Measurements from ENCODE around the gene SERPINB7.

Gene SERPINB7

DNA sequence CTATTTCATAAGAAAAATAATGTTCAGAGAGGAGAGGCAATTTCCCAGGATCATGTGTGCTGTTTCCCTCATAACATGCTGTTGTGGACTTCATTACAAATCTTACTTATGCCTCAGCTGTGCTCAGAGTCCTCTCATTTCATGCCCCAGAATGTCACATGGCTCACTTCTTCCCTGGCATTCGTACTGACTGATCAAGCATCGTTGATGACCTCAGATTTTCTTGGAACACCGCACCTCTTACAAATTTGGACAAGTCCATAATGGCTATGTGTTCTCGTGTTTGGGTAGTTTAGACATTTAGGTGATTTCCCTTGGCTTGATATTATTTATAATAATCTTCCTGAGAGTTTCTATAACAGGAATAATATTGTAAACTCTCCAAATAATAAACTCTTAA, 32.9 kb downstream of the SERPINB7 start:
- TF ChIP-seq, protein P1, sequence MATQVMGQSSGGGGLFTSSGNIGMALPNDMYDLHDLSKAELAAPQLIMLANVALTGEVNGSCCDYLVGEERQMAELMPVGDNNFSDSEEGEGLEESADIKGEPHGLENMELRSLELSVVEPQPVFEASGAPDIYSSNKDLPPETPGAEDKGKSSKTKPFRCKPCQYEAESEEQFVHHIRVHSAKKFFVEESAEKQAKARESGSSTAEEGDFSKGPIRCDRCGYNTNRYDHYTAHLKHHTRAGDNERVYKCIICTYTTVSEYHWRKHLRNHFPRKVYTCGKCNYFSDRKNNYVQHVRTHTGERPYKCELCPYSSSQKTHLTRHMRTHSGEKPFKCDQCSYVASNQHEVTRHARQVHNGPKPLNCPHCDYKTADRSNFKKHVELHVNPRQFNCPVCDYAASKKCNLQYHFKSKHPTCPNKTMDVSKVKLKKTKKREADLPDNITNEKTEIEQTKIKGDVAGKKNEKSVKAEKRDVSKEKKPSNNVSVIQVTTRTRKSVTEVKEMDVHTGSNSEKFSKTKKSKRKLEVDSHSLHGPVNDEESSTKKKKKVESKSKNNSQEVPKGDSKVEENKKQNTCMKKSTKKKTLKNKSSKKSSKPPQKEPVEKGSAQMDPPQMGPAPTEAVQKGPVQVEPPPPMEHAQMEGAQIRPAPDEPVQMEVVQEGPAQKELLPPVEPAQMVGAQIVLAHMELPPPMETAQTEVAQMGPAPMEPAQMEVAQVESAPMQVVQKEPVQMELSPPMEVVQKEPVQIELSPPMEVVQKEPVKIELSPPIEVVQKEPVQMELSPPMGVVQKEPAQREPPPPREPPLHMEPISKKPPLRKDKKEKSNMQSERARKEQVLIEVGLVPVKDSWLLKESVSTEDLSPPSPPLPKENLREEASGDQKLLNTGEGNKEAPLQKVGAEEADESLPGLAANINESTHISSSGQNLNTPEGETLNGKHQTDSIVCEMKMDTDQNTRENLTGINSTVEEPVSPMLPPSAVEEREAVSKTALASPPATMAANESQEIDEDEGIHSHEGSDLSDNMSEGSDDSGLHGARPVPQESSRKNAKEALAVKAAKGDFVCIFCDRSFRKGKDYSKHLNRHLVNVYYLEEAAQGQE (IDR thresholded peaks at IDR 0.05; ENCODE audit: insufficient read depth in 1 of 2, low read depth in 2 of 2, low read length in 2 of 2) = no peak
- TF ChIP-seq POLR2AphosphoS5 (IDR thresholded peaks at IDR 0.05; ENCODE audit: low read depth, low read length) (no peak), TAF1 (IDR thresholded peaks at IDR 0.05; ENCODE audit: borderline replicate concordance, insufficient read depth, low read length) (no peak), FOXP2 (optimal IDR thresholded peaks at IDR 0.05; ENCODE audit: borderline replicate concordance, extremely low read depth, extremely low read length, insufficient read depth) (no peak), SIN3A (IDR thresholded peaks at IDR 0.05; ENCODE audit: borderline replicate concordance, insufficient read depth, low read length) (no peak)

DNA sequence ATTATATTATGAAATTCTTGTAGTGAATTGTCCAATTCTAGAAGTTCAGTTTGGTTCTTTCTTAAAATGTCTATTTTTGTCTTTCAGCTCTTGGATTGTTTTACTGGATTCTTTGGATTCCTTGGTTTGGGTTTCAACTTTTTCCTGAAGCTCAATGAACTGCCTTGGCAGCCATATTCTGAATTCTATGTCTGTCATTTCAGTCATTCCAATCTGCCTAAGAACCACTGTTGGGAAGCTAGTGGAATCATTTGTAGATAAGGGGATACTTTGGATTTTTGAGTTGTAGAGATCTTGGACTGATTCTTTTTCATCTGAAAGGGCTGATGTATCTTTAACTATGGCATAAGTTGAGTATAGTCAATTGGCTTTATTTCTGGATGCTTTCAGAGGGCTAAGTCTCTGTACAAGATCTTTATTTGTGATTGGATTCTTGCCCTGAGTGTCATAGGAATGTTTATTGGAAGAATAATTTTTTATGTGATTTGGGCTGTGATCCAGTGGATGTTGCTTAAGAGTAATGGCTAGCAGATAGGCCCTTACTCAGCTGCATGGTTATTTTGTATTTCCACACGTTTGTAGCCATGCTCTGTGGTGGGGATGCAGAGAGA, 42.3 kb downstream of the SERPINB7 start:
- no peak for TF ChIP-seq FOXP2 (optimal IDR thresholded peaks at IDR 0.05; ENCODE audit: borderline replicate concordance, extremely low read depth, extremely low read length, insufficient read depth)
- no peak for TF ChIP-seq TAF1 (IDR thresholded peaks at IDR 0.05; ENCODE audit: borderline replicate concordance, insufficient read depth, low read length)
- TF ChIP-seq, protein P1 (IDR thresholded peaks at IDR 0.05; ENCODE audit: insufficient read depth in 1 of 2, low read depth in 2 of 2, low read length in 2 of 2) = no peak
- no peak for TF ChIP-seq SIN3A (IDR thresholded peaks at IDR 0.05; ENCODE audit: borderline replicate concordance, insufficient read depth, low read length)

DNA sequence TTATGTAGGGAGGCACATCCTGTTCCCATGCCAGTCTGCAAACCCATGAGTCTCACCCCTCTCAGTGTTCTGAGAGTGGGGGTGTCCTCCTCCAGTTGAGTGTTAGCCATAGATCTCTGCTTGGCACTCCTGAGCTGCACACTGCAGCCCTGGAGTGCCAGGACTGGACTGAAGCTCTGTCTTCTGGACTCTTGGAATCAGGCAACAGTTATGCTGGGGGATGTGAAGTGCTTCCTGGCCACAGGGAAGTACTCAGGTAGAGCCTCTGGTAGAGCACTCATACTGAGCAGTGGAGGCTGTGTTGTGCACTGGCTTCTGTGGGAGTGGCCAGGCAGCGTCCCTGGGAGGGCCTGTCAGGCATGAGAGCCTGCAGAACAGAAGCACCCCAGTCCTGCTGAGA, 43.0 kb downstream of the SERPINB7 start:
- TF ChIP-seq POLR2AphosphoS5 (IDR thresholded peaks at IDR 0.05; ENCODE audit: low read depth, low read length) (no peak), FOXP2 (optimal IDR thresholded peaks at IDR 0.05; ENCODE audit: borderline replicate concordance, extremely low read depth, extremely low read length, insufficient read depth) (no peak), SIN3A (IDR thresholded peaks at IDR 0.05; ENCODE audit: borderline replicate concordance, insufficient read depth, low read length) (no peak), TAF1 (IDR thresholded peaks at IDR 0.05; ENCODE audit: borderline replicate concordance, insufficient read depth, low read length) (no peak)
- TF ChIP-seq, protein P1 (IDR thresholded peaks at IDR 0.05; ENCODE audit: insufficient read depth in 1 of 2, low read depth in 2 of 2, low read length in 2 of 2) = no peak

DNA sequence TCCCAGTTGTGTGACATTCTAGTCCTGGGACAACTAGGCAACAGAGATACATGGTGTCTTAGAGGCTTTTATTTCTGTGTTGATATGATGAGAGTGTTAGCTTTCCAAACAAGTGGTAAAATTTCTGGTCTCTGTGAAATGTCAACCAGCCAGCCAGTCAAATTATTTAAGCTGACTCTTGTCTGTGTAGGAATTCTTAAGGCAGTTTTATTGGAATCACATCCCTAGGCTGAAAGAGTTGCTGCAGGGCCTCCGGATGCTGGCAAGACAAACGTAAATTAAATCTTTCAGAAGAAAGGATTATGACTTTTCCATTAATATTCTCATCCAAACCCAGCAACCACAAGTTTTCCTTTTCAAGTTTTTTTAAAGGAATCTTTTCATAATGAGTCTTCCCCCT, 44.6 kb downstream of the SERPINB7 start:
- TF ChIP-seq TAF1 (IDR thresholded peaks at IDR 0.05; ENCODE audit: borderline replicate concordance, insufficient read depth, low read length) (no peak), POLR2AphosphoS5 (IDR thresholded peaks at IDR 0.05; ENCODE audit: low read depth, low read length) (no peak), SIN3A (IDR thresholded peaks at IDR 0.05; ENCODE audit: borderline replicate concordance, insufficient read depth, low read length) (no peak), FOXP2 (optimal IDR thresholded peaks at IDR 0.05; ENCODE audit: borderline replicate concordance, extremely low read depth, extremely low read length, insufficient read depth) (no peak)
- TF ChIP-seq, protein P1 (IDR thresholded peaks at IDR 0.05; ENCODE audit: insufficient read depth in 1 of 2, low read depth in 2 of 2, low read length in 2 of 2) = no peak
